ENCODE results near the gene MXRA8.

Gene MXRA8

DNA sequence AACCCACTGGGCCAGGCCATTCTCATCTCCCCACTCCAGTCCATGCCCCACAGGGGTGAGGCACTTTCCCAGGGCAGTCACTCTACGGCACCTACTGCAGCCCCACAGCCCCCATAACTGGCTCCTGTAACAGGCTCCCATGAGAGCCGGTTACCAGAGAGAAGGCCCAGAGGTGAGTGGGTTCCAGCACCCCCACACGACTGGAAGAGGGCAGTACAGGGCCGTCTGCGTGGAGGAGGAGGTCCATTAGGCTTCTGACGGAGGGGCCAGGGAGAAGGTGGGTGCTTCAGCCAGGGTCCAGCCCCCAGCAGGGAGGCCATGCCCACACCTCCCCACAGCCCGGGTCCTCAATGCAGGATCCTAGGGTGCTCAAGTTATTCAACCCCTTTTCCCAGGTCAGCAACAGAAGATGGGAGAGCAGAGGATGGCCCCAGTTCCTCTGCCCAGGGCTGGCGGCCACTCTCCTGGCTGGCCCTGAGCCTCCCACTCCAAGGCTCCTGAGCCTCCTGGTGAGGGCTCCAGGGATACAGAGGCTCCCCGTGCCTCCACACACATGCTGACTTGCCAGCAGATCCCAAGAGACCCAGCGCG, 52.2 kb downstream of the MXRA8 start:
- no peak for DNase-seq

DNA sequence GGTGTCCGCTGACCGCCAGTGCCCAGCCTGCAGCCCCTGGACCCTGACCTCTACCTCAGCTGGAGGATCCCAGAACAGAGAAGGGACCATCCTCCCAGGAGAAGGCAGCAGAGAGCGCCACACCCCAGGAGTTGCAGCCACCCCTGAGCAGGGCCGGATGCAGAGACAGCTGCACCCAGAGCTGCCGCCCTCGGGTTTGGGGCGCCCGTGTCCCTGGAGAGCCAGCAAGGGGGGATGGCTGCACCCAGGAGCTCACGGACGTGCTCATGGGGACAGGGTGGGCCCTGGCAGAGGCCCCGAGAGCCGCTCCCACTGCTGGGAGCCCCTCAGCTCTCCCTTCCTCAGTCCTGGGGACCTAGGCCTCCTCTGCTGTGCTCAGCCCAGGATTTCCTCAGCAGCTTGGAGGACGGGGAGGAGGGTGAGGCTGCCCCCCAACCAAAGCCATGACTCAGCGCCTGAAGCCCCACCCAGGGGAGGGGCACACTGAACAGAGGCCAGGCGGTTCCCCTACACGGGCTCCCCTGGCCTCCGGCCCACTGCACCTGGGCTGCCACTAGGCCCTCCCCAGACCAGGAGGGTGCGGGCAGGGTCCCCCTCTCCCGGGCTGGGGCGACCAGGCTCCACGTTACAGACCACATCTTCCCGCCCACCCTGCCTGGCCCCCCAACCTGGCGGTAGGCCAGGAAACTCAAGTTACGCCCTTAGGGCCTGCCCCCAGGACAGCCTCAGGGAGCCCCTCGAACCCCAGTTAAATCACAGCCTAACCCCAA, 52.9 kb downstream of the MXRA8 start:
- no peak for DNase-seq

DNA sequence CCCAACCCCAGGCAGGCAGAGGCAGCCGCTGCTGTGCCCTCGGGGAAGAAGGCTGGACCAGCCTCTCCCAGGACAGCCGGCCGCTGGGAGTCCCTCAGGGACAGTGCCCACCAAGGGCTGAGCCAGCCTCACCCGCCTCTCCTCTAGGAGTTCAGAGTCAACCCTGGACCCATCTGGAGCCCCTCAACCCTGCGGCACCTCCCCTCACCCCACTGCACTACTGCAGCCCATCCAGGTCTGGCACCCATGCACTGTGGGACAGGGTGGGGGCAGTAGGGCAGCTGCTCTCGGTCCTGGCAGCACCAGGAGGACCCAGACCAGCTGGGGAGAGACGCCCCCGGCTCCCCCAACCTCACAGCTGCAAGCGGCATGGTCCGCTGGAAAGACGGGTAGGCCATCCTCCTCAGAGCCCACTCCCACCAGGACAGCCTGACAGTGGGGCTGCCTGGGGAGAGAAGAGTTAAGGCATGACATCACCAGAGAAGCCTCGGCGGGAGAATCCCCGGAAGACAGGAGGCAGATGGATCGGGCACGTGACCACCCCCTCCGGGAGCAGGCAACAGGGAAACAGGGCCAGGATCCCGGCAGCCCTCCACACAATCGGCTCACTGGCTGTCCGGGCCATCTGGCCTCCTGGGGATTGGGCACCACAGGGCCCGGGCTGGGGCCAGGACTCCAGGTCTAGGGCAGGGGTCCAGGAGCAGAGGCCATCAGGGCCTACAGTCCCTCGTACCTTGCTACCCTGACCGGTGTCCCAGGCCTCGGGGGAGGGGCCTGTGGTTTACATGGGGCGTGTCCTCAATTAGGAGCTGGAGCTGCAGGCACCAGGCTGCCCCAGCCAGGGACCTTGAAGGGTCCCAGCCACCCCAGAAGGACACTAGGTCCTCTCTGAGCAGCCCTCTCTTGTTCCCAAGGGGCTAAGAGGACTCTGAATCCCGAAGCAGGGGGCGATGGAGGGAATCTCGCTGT, 53.7 kb downstream of the MXRA8 start:
- no peak for DNase-seq

DNA sequence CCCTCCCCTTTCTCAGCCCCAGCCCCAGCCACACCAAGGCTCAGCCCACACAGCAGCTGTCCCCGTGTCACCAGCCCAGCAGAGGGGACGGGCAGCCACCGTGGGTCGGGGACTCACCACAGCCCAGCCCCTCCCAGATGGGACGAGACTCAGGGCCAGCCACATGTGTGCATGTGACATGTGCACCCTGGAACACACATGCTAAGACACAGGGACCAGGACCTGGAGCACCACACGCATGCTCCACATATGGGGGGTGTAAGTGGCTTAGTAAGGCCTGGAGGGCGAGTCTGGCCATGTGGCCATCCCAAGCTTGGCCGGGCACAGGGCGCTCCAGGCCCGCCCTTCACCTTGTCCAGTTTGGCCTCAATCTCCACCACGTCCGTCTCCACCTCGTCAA, 54.6 kb downstream of the MXRA8 start:
- no peak for DNase-seq

DNA sequence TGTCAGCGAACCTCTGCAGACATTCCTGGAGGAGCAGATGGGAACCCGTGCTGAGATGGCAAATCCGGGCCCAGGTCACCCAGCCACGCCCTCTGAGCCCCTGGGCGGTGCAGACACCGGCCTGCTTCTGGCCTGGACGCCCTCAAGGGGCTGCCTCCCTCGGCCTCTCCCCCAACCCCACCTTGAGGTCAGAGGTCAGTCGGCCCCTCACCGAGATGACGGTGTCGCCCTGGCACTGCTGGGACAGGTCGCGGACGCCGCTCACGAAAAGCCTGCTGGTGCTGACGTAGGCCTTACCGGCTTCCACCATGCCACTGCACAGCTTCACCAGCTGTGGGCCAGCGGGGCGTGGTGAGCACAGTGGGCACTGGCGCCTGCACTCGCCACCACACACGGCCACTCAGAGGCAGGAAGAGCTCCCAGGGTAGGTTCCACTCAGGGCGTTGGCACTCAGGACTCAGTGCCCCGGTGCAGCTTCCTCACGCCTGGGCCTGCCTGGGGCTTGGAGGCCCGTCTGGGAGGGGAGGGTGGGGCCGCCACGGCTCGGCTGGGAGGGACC, 55.3 kb downstream of the MXRA8 start:
- no peak for DNase-seq

Measured in activated CD4-positive, CD25-positive, alpha-beta regulatory T cell treated with anti-CD3 and anti-CD28 coated beads, Interleukin-2, amount 50 U/mL, for 72 hours (primary cell).